GM19240 (cell line): ENCODE results near the gene ARHGEF26.

Experiments used
- DNase-seq: peaks from one replicate; pipeline ENCODE4 v3.0.0; 2011; ENCODE audit warnings: low spot score; ENCODE audit not compliant: insufficient read length

Gene ARHGEF26

DNA sequence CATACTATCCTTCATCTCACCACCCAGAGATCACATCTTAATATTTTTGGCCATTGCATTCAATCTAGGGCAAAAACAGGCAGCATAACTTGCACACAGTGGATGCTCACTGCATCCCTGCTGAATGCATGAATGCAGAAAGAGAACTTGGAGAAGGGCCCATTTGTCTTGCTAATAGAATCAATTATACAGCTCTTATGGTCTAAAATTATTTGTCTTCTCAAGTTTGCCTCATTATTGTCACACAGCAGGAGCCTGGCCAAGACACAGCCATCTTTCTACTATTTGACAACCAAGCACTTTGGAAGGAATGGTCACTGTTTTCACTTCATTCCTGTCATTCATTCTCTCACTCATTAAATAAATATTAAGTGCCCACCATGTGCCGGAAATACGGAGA, 1.2 kb upstream of the ARHGEF26 start:
- DNase-seq, result no peak

DNA sequence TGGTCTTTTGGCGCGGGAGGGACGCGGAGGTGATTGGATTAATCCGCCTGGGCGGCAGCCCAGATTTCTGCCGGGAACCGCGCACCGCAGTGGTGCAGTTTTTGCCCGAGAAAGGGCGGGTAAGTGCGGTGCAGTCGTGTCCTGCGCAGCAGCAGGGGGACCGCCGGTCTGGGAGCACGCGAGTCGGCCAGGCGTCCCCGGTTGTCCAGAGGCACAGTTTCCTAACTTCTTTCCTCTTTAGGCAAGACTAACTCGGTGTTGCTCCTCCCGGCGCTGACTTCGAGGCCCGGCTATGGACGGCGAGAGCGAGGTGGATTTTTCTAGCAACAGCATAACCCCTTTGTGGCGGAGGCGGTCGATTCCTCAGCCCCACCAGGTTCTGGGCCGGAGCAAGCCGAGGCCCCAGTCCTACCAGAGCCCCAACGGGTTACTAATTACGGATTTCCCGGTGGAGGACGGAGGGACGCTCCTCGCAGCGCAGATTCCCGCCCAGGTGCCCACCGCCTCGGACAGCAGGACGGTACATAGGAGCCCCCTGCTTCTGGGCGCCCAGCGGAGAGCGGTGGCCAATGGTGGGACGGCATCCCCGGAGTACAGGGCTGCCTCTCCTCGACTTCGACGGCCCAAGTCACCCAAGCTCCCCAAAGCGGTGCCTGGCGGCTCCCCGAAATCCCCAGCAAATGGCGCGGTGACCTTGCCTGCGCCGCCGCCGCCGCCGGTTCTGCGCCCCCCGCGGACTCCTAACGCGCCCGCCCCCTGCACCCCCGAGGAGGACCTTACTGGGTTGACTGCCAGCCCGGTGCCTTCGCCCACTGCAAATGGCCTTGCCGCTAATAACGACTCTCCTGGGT, 736 bp downstream of the ARHGEF26 start:
- DNase-seq, result no peak

DNA sequence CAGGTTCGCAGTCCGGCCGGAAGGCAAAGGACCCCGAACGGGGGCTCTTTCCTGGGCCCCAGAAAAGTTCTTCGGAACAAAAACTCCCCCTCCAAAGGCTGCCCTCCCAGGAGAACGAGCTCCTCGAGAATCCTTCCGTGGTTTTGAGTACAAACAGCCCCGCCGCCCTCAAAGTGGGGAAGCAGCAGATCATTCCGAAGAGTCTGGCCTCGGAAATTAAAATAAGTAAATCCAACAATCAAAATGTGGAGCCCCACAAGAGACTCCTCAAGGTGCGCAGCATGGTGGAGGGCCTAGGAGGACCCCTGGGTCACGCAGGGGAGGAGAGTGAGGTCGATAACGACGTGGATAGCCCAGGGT, 1.3 kb downstream of the ARHGEF26 start:
- no peak for DNase-seq

GRCh38 chr3:154122912-154123559, 1.8 kb downstream of the ARHGEF26 start:
- no peak for DNase-seq

DNA sequence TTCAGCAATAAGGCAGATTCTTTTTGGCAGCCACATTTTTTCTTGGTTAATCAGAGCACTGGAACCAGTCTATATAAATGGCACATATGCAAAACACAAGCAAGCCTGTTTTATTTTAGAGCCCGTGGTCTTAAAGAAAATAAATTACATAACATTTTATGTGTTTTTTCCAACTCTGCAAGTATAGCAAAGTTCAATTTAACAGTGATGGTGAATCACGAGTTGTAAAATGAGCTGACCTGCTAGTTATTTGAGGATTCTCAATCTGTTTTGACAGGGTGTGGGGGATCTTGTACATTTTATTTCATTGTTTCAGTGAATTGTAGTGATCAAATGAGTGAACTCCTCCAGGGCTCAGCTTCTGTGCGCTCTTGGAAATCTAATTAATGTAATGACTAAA, 2.7 kb downstream of the ARHGEF26 start:
- DNase-seq, result no peak

GRCh38 chr3:154125378-154126030, 4.3 kb downstream of the ARHGEF26 start:
- DNase-seq, result no peak

DNA sequence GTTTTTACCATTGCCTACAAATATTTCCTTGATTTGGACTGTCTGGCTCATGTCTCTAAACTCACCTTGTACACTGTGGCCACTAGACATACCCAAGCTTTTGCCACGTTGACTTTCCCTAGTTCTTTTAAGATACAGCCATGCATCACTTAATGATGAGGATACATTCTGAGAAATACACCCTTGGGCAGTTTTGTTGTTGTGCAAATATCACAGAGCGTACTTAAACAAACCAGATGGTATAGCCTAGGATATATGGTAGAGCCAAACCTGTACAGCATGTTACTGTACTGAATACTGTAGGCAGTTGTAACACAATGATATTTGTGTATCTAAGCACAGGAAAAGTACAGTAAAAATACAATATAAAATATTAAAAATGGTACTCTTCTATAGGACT, 5.5 kb downstream of the ARHGEF26 start:
- no peak for DNase-seq

GRCh38 chr3:154129625-154130024, 8.4 kb downstream of the ARHGEF26 start:
- DNase-seq, result no peak

DNA sequence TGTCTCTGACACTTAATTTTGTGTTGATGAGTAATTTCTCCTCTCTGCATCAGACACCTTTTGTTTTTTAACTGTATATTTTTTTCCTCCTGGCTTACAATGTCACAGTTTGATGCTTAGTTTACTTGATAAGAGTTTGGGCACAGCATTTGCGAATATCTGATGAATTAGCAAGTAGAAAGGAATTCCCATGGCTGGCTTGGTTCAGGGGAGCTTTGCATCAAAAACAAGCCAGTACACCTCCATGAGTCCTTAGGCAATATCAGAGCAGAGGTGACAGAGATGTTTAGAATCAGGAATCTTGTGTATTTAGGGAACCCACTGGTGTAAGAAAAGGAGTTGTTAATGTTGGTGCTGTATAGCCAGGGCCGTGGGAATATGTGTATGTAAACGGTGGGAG, 9.3 kb downstream of the ARHGEF26 start:
- DNase-seq, result no peak

- DNase-seq, result no peak
These were observed 10.6 kb downstream of the ARHGEF26 start for GRCh38 chr3:154131830-154132229.

DNA sequence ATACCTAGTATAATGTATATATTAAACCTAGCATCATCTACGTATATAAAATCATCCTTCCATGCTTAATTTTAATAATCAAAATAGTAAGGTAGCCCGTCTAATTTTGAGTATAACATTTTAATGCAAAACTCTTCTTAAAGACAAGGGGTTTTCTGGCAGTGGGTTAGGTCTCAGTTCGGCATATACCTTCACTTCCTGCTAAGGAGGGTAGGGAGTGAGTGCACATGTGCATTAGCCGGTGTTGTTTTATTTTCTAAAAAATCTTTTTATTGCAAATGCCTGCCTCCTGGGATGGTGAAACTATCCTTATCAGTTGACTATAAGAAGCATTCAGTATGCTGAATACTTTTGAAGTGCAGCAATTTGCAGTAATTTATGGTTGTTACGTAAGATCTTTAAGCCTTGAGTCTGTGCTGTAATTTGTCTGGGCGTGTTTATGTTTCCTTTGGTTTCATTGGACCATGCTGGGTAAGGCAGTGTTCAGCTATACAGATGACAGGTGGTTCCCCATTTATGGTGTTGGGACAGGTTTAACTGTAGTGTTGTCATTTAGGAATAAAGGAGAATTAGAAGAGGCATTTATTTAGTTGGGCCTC, 11.7 kb downstream of the ARHGEF26 start:
- DNase-seq, result no peak

GRCh38 chr3:154135511-154136173, 14.5 kb downstream of the ARHGEF26 start:
- DNase-seq, result no peak

- no peak for DNase-seq
These were observed 15.8 kb downstream of the ARHGEF26 start for GRCh38 chr3:154137036-154137435.

DNA sequence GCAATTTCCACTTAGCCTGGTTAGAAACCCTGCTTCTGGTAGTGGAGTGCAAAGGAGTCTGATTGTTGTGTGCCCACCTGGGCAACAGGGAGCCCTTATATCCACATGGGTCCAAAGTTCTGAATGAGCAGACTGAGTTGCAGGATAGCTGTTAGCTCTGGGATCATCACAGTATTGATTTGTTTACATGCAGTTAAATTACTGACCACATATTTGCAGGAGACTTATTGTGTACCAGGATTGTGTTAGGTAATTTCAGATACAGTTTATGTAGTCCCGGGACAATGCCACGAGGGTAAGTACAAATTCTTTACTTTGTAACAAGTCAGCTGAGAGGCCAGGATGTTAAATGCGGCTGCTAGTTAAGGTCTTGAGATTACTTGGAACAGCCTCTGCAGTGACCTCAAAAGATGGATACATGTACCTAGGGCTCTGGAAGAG, 18.8 kb downstream of the ARHGEF26 start:
- no peak for DNase-seq

DNA sequence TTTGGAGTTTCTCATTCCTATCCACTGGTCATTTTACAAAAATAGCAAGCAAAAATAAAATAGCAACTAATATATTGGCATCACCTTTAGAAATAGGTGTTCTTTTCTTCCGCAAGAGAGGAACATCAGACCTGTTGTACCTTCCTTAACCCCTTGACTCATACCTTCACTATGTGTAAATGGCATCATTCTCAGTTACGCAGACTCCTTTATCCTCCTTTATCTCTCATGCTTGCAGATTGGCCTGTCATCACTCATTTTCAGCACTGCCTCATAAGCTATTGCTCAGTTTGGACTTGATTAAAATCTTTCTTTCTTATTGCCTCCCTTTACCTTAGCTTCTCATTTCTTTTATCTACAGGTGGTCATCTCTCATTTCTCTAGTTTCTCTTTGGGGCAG, 21.4 kb downstream of the ARHGEF26 start:
- no peak for DNase-seq

DNA sequence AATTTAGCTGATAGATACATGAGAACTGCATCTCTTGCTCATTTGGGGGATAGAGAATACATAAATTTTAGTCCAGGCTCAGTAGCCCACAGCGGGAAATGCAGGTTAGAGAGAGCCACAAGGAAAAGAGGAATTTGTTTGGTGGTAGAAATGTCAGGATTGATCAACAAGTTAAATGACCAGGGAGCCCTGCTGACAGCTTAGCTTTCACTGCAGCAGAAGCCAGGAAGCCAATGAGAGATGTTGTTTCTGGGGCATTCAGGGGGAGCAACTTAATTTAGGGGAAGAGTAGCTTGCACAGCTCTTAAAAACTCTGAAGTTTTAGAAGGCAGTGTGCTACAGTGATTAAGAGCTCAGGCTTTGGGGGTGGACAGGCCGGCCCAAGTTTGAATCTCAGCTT, 22.7 kb downstream of the ARHGEF26 start:
- DNase-seq, result no peak

- DNase-seq, result no peak
These were observed 23.8 kb downstream of the ARHGEF26 start for GRCh38 chr3:154144825-154145465.

DNA sequence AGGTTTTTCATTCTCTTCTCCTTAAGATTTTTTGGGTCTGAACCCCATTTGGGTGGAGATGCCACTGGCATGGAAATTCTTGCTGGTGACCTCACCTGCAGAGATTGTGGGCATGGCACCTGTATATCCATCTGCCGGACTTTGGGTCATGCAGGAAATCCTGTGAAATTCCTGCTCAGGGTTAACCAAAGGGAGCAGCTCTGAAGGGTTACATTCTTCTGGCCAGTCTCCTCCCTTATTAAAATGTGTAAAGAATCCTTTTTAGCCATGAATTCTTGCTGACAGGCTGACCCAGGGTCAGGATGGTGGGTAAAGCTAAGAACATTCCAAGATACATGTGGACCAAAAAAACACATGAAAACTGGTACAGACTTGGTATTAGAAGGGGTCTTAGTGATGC, 27.4 kb downstream of the ARHGEF26 start:
- no peak for DNase-seq

DNA sequence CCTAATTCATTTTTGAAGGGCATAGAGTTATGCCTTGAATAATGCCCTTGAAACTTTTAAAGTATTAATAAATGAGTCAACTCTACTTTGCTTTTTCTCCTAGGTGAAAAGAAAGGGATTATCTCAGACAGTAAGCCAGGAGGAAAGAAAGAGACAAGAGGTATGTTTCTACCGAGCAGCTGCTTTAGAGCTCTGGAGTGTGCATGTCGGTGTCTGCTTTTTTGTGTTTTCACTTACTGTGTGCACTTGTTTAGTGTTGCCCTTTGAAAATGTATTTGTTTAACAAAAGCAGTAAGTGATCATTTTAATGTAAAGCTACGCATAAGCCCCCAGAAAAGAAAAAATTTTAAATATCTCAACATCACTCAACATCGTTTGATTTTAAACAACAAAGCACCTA, 28.1 kb downstream of the ARHGEF26 start:
- DNase-seq, result no peak

DNA sequence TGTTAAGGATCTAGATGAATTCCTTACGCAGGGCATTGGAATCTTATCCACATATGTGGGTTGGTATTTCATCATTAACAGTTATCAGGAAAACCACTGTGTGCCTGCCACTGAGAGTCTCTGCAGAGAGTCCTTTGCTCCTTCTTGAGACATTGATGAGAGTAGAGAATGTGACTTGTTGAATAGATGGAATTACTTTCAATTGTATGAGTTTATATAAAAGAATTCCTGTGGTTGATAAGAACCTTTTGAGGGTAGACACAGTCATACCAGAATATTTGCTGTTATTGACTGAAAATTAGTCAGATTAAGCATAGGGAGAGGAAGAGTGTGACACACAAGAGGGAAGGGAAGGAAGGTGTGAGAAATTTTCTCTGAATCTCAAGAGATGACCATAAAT, 30.8 kb downstream of the ARHGEF26 start:
- DNase-seq, result no peak

DNA sequence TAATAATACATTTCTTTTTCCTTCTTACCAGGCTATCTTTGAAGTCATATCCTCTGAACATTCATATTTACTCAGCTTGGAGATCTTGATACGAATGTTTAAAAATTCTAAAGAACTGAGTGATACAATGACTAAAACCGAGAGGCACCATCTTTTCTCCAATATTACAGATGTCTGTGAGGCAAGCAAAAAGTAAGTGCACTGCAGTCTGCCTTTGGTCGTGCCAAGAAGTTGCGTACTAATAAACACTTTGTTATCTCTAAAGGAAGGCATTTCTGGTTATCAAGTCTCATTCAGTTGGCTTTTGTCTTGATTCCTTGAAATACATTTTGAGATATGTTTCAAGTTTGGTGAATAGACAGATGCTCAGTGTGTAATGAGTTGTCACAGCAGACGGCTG, 31.6 kb downstream of the ARHGEF26 start:
- DNase-seq, result no peak
